Panc1 (cell line): Measurements from ENCODE around the gene ZFAND3.

ENCODE experiments used
- CTCF ChIP-seq: fragments of 450-650 bp; IDR thresholded peaks from 2 replicates; pipeline ENCODE4 v1.5.1; 2017; ENCODE audit warnings: mild to moderate bottlenecking
- POLR2AphosphoS5 ChIP-seq: IDR thresholded peaks from 2 replicates; pipeline ENCODE4 v1.6.1; 2012; ENCODE audit warnings: mild to moderate bottlenecking, low read depth, low read length, moderate library complexity
- REST ChIP-seq, 2 experiments: IDR thresholded peaks; 2 replicates each; pipeline ENCODE4 v1.6.1; 2011 to 2012; ENCODE audit warnings: low read depth in 2 of 2, control low read depth in 1 of 2, low read length in 1 of 2, mild to moderate bottlenecking in 1 of 2, moderate library complexity in 1 of 2; ENCODE audit not compliant: insufficient read depth in 1 of 2
- SIN3A ChIP-seq: IDR thresholded peaks from 2 replicates; pipeline ENCODE4 v1.6.1; 2012; ENCODE audit warnings: low read depth, mild to moderate bottlenecking, low read length, moderate library complexity, borderline replicate concordance; ENCODE audit not compliant: insufficient read depth

- TF ChIP-seq SIN3A (no peak), POLR2AphosphoS5 (no peak), CTCF (peak; percentile 63; the same call in 1 of the 2 replicates), REST (IDR thresholded peaks at IDR 0.05; ENCODE audit: insufficient read depth in 1 of 2, low read depth in 2 of 2, low read length in 1 of 2) (no peak)
Measured at GRCh38 chr6:38034274-38034914, 214.9 kb downstream of the ZFAND3 start.
